Uterus (tissue), 2 donors: Measurements from ENCODE around the gene DSG1.

ENCODE experiments used
- CTCF ChIP-seq, 4 experiments: fragments of 200-600 bp in 2 of 4; fragments of 450-650 bp in 2 of 4; sonication (generic) in 2 of 4; IDR thresholded peaks; one replicate each; pipeline ENCODE4 v1.5.1; 2016 to 2019; ENCODE audit warnings: antibody characterized with exemption in 4 of 4, mild to moderate bottlenecking in 2 of 4, moderate library complexity in 1 of 4
- POLR2A ChIP-seq, 2 donors: fragments of 450-650 bp; IDR thresholded peaks; one replicate each; pipeline ENCODE4 v1.6.1; 2016; ENCODE audit warnings: antibody characterized with exemption in 2 of 2, mild to moderate bottlenecking in 1 of 2, moderate library complexity in 1 of 2

DNA sequence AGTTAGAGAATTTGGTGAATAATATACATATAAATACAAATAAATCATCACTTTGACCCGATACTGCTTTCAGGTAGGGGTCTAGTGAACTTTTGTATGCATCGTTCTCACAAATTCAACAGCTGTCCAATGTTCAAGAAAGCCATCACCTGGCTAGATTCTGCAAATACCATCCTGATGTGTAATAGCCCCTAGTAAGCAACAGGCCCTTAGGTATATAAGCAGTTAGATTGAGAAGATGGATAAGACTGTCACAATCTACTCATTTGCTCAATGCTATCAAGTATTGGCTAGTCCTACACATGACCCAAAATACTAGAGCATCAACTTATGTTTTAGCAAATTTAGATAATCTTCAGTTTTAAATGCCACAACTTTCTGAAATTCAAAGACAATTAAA is 20.7 kb upstream of the DSG1 start:
- no peak for TF ChIP-seq CTCF (IDR thresholded peaks at IDR 0.05)
- TF ChIP-seq POLR2A (IDR thresholded peaks at IDR 0.05), result no peak
